Measurements from ENCODE around the gene FOXQ1. TPM values are rescaled to one million over a fixed set of nuclear protein-coding genes. Genes with fewer than 3 reads are reported as not detected.

FOXQ1 gene
- total and polyA plus RNA-seq, 2 of the 13 experiments (the other 11 are each of a cell fraction or from before 2014, with no cell fraction given), result 35.2 to 39.8 TPM

GRCh38 chr6:1325461-1326309, 13.8 kb downstream of the FOXQ1 start (continued):
- peak; percentile 65 for TF ChIP-seq HNRNPK (IDR thresholded peaks at IDR 0.05; ENCODE audit: low read depth, low read length, poor library complexity, severe bottlenecking)
- TF ChIP-seq TRIM24 (CRISPR knock-in tag; IDR thresholded peaks at IDR 0.05), result 0 out of 2 replicates have a peak, but pooled peaks have one; percentile 66
- peak; percentile 86 for TF ChIP-seq TEAD3 (CRISPR knock-in tag; optimal IDR thresholded peaks at IDR 0.05; ENCODE audit: borderline replicate concordance)
- TF ChIP-seq ZBTB38 (CRISPR knock-in tag; IDR thresholded peaks at IDR 0.05), result no peak
- TF ChIP-seq ZFP41 (CRISPR knock-in tag; IDR thresholded peaks at IDR 0.05; ENCODE audit: borderline replicate concordance), result no peak
- TF ChIP-seq NFATC3 (CRISPR knock-in tag; IDR thresholded peaks at IDR 0.05), result no peak
- TF ChIP-seq, protein P1, sequence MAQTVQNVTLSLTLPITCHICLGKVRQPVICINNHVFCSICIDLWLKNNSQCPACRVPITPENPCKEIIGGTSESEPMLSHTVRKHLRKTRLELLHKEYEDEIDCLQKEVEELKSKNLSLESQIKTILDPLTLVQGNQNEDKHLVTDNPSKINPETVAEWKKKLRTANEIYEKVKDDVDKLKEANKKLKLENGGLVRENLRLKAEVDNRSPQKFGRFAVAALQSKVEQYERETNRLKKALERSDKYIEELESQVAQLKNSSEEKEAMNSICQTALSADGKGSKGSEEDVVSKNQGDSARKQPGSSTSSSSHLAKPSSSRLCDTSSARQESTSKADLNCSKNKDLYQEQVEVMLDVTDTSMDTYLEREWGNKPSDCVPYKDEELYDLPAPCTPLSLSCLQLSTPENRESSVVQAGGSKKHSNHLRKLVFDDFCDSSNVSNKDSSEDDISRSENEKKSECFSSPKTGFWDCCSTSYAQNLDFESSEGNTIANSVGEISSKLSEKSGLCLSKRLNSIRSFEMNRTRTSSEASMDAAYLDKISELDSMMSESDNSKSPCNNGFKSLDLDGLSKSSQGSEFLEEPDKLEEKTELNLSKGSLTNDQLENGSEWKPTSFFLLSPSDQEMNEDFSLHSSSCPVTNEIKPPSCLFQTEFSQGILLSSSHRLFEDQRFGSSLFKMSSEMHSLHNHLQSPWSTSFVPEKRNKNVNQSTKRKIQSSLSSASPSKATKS (CRISPR knock-in tag; IDR thresholded peaks at IDR 0.05), result peak; percentile 77
- peak; percentile 57; the same call in 1 of the 2 replicates for TF ChIP-seq NFYC (CRISPR knock-in tag; IDR thresholded peaks at IDR 0.05)
- peak; percentile 83; the same call in 1 of the 2 replicates for TF ChIP-seq SRF (IDR thresholded peaks at IDR 0.05; ENCODE audit: low read depth, low read length)
- TF ChIP-seq KDM2A (CRISPR knock-in tag; IDR thresholded peaks at IDR 0.05; ENCODE audit: borderline replicate concordance, low read depth), result peak; percentile 27; the same call in 1 of the 2 replicates
- TF ChIP-seq ZNF776 (CRISPR knock-in tag; IDR thresholded peaks at IDR 0.05), result no peak
- TF ChIP-seq MLX (CRISPR knock-in tag; IDR thresholded peaks at IDR 0.05), result peak; percentile 71
- TF ChIP-seq ARID3A (IDR thresholded peaks at IDR 0.05; ENCODE audit: low read depth, low read length), result peak; percentile 98
- no peak for TF ChIP-seq ZNF550 (CRISPR knock-in tag; IDR thresholded peaks at IDR 0.05; ENCODE audit: borderline replicate concordance)
- TF ChIP-seq ZNF205 (CRISPR knock-in tag; IDR thresholded peaks at IDR 0.05), result 0 out of 2 replicates have a peak, but pooled peaks have one; percentile 16
- TF ChIP-seq ZNF747 (CRISPR knock-in tag; IDR thresholded peaks at IDR 0.05; ENCODE audit: borderline replicate concordance), result peak; percentile 66; the same call in 1 of the 2 replicates
- TF ChIP-seq ZNF10 (CRISPR knock-in tag; IDR thresholded peaks at IDR 0.05; ENCODE audit: borderline replicate concordance, low read depth), result peak; percentile 95; the same call in 1 of the 2 replicates
- TF ChIP-seq ZNF724P (CRISPR knock-in tag; IDR thresholded peaks at IDR 0.05; ENCODE audit: borderline replicate concordance), result no peak
- TF ChIP-seq ZNF563 (CRISPR knock-in tag; IDR thresholded peaks at IDR 0.05), result 0 out of 2 replicates have a peak, but pooled peaks have one; percentile 20
- peak; percentile 86 for TF ChIP-seq HOXA3 (CRISPR knock-in tag; IDR thresholded peaks at IDR 0.05)
- no peak for TF ChIP-seq FLYWCH1 (CRISPR knock-in tag; IDR thresholded peaks at IDR 0.05)
- peak; percentile 64; the same call in 1 of the 2 replicates for TF ChIP-seq KAT8 (CRISPR knock-in tag; IDR thresholded peaks at IDR 0.05)
- no peak for TF ChIP-seq ZSCAN12 (CRISPR knock-in tag; IDR thresholded peaks at IDR 0.05)
- TF ChIP-seq, protein P2, sequence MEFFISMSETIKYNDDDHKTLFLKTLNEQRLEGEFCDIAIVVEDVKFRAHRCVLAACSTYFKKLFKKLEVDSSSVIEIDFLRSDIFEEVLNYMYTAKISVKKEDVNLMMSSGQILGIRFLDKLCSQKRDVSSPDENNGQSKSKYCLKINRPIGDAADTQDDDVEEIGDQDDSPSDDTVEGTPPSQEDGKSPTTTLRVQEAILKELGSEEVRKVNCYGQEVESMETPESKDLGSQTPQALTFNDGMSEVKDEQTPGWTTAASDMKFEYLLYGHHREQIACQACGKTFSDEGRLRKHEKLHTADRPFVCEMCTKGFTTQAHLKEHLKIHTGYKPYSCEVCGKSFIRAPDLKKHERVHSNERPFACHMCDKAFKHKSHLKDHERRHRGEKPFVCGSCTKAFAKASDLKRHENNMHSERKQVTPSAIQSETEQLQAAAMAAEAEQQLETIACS (CRISPR knock-in tag; IDR thresholded peaks at IDR 0.05), result no peak
- no peak for TF ChIP-seq ZNF850 (CRISPR knock-in tag; conservative IDR thresholded peaks at IDR 0.05)
